PFSK-1 (cell line): ENCODE measurements around the gene NME9. TPM values are rescaled to one million over a fixed set of nuclear protein-coding genes. Genes with fewer than 3 reads are reported as not detected.

Experiments used
- FOXP2 ChIP-seq: optimal IDR thresholded peaks from 2 replicates; pipeline ENCODE3; 2011; ENCODE audit warnings: borderline replicate concordance, control low read depth, inconsistent platforms; ENCODE audit not compliant: insufficient read depth; ENCODE audit errors: extremely low read length, extremely low read depth
- POLR2AphosphoS5 ChIP-seq: IDR thresholded peaks from 2 replicates; pipeline ENCODE4 v1.6.1; 2012; ENCODE audit warnings: low read depth, mild to moderate bottlenecking, control low read depth, low read length, moderate library complexity
- REST ChIP-seq, 2 experiments: IDR thresholded peaks; 2 replicates each; pipeline versions ENCODE4 v1.6.1 to v1.8.0; 2011 to 2012; ENCODE audit warnings: low read depth in 2 of 2, low read length in 2 of 2, control low read depth in 1 of 2, inconsistent platforms in 1 of 2, mild to moderate bottlenecking in 1 of 2, moderate library complexity in 1 of 2; ENCODE audit not compliant: insufficient read depth in 1 of 2
- SIN3A ChIP-seq: IDR thresholded peaks from 2 replicates; pipeline ENCODE4 v1.6.1; 2012; ENCODE audit warnings: mild to moderate bottlenecking, low read length, moderate library complexity, borderline replicate concordance; ENCODE audit not compliant: insufficient read depth
- TAF1 ChIP-seq: IDR thresholded peaks from 2 replicates; pipeline ENCODE4 v1.6.1; 2012; ENCODE audit warnings: low read length, control low read depth, borderline replicate concordance; ENCODE audit not compliant: insufficient read depth
- polyA plus RNA-seq: library from polyadenylated mRNA; unstranded; fragments of >200 nt; gene quantifications from one replicate; pipeline ENCODE4 v1.2.1, GENCODE V29; 2012; ENCODE audit warnings: low read depth, missing spikeins; ENCODE audit not compliant: insufficient read length

Gene NME9
- polyA plus RNA-seq = 0.23 TPM

DNA sequence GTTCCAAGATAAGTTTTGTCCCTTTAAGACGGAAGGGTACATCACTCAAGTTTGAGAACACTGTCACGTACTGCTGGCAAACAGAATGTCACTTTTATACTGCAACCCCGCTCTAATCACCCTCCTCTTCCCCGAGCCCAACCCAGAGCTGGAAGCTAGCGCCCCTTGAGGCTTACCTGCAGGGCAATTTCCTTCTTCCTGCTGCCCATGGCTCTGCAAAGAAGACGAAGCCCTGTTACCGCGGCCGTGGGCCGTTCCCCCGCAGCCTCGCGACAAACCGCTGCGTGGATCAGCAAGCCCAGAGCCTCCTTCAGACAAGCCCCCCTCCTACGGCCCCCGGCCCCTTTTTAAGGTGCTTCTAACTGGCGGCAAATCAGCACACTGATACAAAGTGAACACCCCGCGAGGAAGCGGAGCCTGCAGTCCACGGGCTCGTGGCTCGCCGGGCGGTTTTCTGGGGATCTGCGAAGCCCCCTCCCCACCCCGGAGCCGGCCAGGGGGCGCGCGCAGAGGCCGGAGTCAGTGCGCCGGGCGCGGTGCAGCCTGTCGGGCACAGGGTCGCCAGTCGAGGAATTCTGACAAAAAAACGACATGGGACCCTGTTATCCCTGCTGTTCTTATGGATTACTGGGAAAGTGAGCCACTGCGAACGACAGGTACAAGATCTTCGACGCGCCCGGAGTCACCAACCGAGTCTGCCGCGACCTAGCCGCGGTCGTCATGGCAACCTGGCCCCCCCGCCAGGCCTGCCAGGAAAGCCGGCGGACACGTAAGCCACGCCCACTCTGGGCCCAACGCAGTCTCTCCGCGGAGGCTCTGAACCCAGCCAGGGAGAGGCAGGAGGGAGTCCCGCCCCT, at the start of gene NME9:
Gene NME9, minus strand, starts transcription at position 725 of the 857 bp plus-strand sequence. Its CDS starts 516 bp downstream, at position 209.
- TF ChIP-seq TAF1 (no peak), SIN3A (no peak), REST (IDR thresholded peaks at IDR 0.05; ENCODE audit: insufficient read depth in 1 of 2, low read depth in 2 of 2, low read length in 2 of 2) (no peak), POLR2AphosphoS5 (no peak), FOXP2 (no peak)

GRCh38 chr3:138378990-138379389, 49.3 kb upstream of the NME9 start:
- TF ChIP-seq SIN3A = no peak
- no peak for TF ChIP-seq TAF1
- TF ChIP-seq FOXP2 = no peak

GRCh38 chr3:138378331-138378730, 48.7 kb upstream of the NME9 start:
- TF ChIP-seq REST (IDR thresholded peaks at IDR 0.05; ENCODE audit: insufficient read depth in 1 of 2, low read depth in 2 of 2, low read length in 2 of 2) (no peak), TAF1 (no peak), POLR2AphosphoS5 (no peak), SIN3A (no peak), FOXP2 (no peak)

DNA sequence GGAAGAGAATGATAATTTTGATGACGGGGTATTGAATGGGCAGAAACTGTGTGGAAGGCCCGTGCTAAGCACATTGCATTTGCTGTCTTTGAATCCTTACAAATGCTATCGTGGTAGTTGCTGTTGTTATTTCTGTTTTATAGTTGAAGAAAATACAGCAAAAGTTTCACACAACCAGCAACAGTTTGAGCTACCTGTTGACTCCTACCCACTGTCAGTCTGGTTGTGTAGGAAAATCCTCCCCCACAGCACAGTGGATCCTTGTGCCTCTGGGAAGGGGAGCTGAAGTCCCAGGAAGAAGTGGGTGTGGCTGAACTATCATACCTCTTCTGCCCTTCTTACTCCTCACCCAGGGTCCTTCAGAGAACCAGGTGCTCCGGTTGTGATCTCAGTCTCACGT, 48.2 kb upstream of the NME9 start:
- TF ChIP-seq SIN3A = no peak

DNA sequence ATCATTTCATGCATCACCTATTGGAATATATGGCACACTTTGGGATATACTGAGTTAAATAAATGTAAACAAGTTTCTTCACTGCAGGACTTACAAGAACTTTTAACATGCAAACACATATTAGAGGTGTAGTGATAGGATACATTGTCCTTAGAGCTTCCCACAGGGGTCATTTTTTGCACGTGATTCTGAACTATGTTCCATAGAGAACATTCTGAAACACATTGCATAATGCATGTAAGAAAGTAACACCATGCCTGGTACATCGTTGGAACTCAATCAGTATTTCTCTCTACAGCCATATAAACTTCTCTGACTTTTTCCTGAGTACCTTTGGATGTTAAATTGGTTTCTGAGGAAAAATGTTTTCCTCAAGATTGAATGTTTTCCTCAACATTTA, 47.0 kb upstream of the NME9 start:
- TF ChIP-seq FOXP2 = no peak
- TF ChIP-seq SIN3A = no peak

DNA sequence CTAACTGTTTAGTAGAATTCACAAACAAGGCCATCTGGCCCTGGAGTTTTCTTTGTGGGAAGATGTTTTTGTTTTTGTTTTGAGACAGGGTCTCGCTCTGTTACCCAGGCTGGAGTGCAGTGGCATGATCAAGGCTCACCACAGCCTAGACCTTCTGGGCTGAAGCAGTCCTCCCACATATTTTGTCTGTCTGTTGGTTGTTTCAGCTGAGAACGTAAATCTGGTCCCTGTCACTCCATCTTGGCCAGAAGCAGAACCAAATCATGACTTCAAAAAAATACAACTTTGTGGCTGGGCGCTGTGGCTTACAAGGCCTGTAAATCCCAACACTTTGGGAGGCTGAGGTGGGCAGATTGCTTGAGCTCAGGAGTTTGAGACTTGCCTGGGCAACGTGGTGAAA, 45.8 kb upstream of the NME9 start:
- TF ChIP-seq REST (IDR thresholded peaks at IDR 0.05; ENCODE audit: insufficient read depth in 1 of 2, low read depth in 2 of 2, low read length in 2 of 2) (no peak), TAF1 (no peak)

GRCh38 chr3:138374573-138375134, 45.0 kb upstream of the NME9 start:
- TF ChIP-seq TAF1 = no peak
- no peak for TF ChIP-seq POLR2AphosphoS5
